Osteoblast (primary cell): ENCODE results near the gene IFT80. TPM values are rescaled to one million over a fixed set of nuclear protein-coding genes. Genes with fewer than 3 reads are reported as not detected.

Experiments used
- DNase-seq: peaks from one replicate; pipeline ENCODE4 v3.0.0; 2011; ENCODE audit warnings: low spot score, mixed read lengths; ENCODE audit not compliant: insufficient read length; ENCODE audit errors: missing footprints
- H2AFZ ChIP-seq: 2 replicates; pipeline ENCODE4 v1.6.0; 2011; ENCODE audit warnings: mild to moderate bottlenecking, low read length
- H3K27ac ChIP-seq: 2 replicates; pipeline ENCODE4 v1.5.1; 2011; ENCODE audit warnings: mild to moderate bottlenecking, low read depth, low read length, moderate library complexity
- H3K27me3 ChIP-seq: 2 replicates; pipeline ENCODE4 v1.6.0; 2012; ENCODE audit warnings: mild to moderate bottlenecking, control low read depth, inconsistent platforms, low read length, moderate library complexity; ENCODE audit not compliant: insufficient read depth
- H3K36me3 ChIP-seq: 2 replicates; pipeline ENCODE4 v1.5.1; 2011; ENCODE audit warnings: mild to moderate bottlenecking, low read length, control low read depth, moderate library complexity; ENCODE audit not compliant: insufficient read depth
- H3K4me1 ChIP-seq: 2 replicates; pipeline ENCODE4 v1.5.1; 2011; ENCODE audit warnings: mild to moderate bottlenecking, low read length, control low read depth, moderate library complexity; ENCODE audit not compliant: insufficient read depth
- H3K4me2 ChIP-seq: 2 replicates; pipeline ENCODE4 v1.6.0; 2011; ENCODE audit warnings: mild to moderate bottlenecking, low read length; ENCODE audit not compliant: insufficient read depth
- H3K4me3 ChIP-seq: fragments of 200-600 bp; sonication (generic); 3 replicates; pipeline ENCODE4 v1.5.1; 2012; ENCODE audit warnings: mild to moderate bottlenecking, low read length, inconsistent platforms; ENCODE audit not compliant: insufficient read depth
- H3K79me2 ChIP-seq: 2 replicates; pipeline ENCODE4 v1.6.0; 2012; ENCODE audit warnings: mild to moderate bottlenecking, low read length, control low read depth, inconsistent platforms; ENCODE audit not compliant: insufficient read depth
- H3K9me3 ChIP-seq: 2 replicates; pipeline ENCODE4 v1.5.1; 2011; ENCODE audit warnings: low read depth, low read length, control low read depth
- H4K20me1 ChIP-seq: 2 replicates; pipeline ENCODE4 v1.6.0; 2012; ENCODE audit warnings: mild to moderate bottlenecking, low read length, control low read depth; ENCODE audit not compliant: insufficient read depth
- total RNA-seq: library from RNA; depleted of rRNA; stranded (reverse); fragments of >200 nt; gene quantifications from 2 replicates; pipeline ENCODE4 v1.2.3, GENCODE V29; 2012
- TF ChIP-seq, protein P1 (sequence below): IDR thresholded peaks from 2 replicates; pipeline ENCODE4 v1.5.1; 2011; ENCODE audit warnings: mild to moderate bottlenecking, low read depth, low read length, moderate library complexity; ENCODE audit errors: extremely low read depth

Gene IFT80
- total RNA-seq, 1 donor, result 63.0 TPM

DNA sequence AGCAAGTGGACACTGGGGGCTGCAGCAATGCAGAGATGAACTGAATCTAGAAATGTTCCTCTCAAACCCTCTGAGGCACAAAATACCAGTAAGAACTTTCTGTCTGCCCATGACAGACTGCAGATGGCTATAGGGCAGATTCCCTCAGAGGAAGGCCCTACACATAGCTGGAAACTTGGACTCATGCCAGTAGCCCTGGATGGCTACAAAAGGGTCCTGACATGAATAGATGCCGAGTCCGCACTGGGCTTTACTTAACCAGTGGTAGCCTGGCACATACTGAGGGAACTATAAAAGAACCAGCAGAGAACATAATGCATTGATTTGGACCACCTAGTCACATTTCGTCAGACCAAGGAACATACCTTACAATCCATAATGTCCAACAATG, 107.1 kb downstream of the IFT80 start:
- no peaks in the 10 kb centered on the region for H3K9me3 ChIP-seq
- no peak overlapping the region for H3K27ac ChIP-seq
- H2AFZ ChIP-seq, result no peak overlapping the region
- no peaks in the 10 kb centered on the region for H3K36me3 ChIP-seq
- no peak for DNase-seq
- no peak overlapping the region for H3K4me3 ChIP-seq
- H3K27me3 ChIP-seq, result no peaks in the 10 kb centered on the region
- no peaks in the 10 kb centered on the region for H3K4me1 ChIP-seq
- H3K79me2 ChIP-seq, result no peaks in the 10 kb centered on the region
- TF ChIP-seq, protein P1, sequence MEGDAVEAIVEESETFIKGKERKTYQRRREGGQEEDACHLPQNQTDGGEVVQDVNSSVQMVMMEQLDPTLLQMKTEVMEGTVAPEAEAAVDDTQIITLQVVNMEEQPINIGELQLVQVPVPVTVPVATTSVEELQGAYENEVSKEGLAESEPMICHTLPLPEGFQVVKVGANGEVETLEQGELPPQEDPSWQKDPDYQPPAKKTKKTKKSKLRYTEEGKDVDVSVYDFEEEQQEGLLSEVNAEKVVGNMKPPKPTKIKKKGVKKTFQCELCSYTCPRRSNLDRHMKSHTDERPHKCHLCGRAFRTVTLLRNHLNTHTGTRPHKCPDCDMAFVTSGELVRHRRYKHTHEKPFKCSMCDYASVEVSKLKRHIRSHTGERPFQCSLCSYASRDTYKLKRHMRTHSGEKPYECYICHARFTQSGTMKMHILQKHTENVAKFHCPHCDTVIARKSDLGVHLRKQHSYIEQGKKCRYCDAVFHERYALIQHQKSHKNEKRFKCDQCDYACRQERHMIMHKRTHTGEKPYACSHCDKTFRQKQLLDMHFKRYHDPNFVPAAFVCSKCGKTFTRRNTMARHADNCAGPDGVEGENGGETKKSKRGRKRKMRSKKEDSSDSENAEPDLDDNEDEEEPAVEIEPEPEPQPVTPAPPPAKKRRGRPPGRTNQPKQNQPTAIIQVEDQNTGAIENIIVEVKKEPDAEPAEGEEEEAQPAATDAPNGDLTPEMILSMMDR, result no peak
- H3K4me2 ChIP-seq, result no peak overlapping the region
- no peaks in the 10 kb centered on the region for H4K20me1 ChIP-seq

GRCh38 chr3:160291290-160291908, 107.6 kb downstream of the IFT80 start:
- Histone ChIP-seq H3K9me3 (no peaks in the 10 kb centered on the region), H3K4me1 (no peaks in the 10 kb centered on the region), H4K20me1 (no peaks in the 10 kb centered on the region), H3K27ac (no peak overlapping the region), H2AFZ (no peak overlapping the region), H3K36me3 (peaks cover 2% of the 10 kb centered on the region), H3K79me2 (no peaks in the 10 kb centered on the region), H3K4me3 (no peak overlapping the region), H3K27me3 (no peaks in the 10 kb centered on the region), H3K4me2 (no peak overlapping the region)
- TF ChIP-seq, protein P1, result no peak
- DNase-seq, result peak; percentile 41

DNA sequence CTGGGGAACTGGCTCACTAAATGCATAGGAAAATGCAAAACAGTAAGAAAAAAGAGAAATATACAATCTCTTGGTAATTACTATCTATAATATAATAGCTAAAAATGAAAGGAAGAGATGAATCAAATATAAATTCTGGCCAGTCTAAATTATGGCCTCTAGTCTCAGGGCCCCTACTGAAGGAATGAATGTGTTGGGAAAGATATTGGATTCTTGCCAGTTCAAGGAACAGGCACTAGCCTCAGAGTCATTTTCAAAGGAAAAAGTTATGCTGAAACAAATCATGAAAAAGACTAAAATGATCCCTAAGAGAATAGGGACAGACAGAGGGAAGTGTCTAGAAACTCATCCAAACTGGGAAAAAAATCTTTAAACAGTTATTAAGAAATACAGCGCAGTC, 111.4 kb downstream of the IFT80 start:
- no peak overlapping the region for H2AFZ ChIP-seq
- no peak for DNase-seq
- H3K4me2 ChIP-seq, result no peak overlapping the region
- H3K27me3 ChIP-seq, result no peaks in the 10 kb centered on the region
- TF ChIP-seq, protein P1, result no peak
- peaks cover 9% of the 10 kb centered on the region for H3K36me3 ChIP-seq
- no peaks in the 10 kb centered on the region for H4K20me1 ChIP-seq
- H3K79me2 ChIP-seq, result no peaks in the 10 kb centered on the region
- no peaks in the 10 kb centered on the region for H3K9me3 ChIP-seq
- H3K27ac ChIP-seq, result no peak overlapping the region
- no peaks in the 10 kb centered on the region for H3K4me1 ChIP-seq
- no peak overlapping the region for H3K4me3 ChIP-seq

DNA sequence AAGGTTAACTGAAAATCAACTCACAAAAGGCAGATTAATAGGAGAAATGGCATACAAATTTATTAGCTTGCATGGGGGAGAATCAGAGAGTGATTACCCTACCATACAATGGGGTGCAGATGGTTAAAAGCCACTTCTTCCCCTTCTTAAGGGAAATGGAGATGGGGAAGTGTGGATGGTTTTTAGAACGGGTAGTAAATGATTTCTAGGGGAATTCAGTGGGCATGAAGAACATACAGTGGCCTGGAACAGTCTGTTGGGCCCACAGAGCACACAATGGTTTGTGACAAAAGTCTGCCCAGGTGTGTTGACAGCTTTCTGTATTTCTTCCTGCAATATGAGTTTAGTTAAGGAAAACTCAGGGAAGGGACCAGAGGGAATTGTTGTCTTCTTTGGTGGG, 112.8 kb downstream of the IFT80 start:
- Histone ChIP-seq H3K4me1 (no peaks in the 10 kb centered on the region), H4K20me1 (no peaks in the 10 kb centered on the region), H3K27me3 (no peaks in the 10 kb centered on the region), H3K9me3 (no peaks in the 10 kb centered on the region), H3K36me3 (peaks cover 9% of the 10 kb centered on the region), H2AFZ (no peak overlapping the region), H3K27ac (no peak overlapping the region), H3K4me3 (no peak overlapping the region), H3K4me2 (no peak overlapping the region), H3K79me2 (no peaks in the 10 kb centered on the region)
- no peak for DNase-seq
- TF ChIP-seq, protein P1, result no peak
